NCI-H1694 (cell line): ENCODE data around the gene SMIM43.
"Not testable (repeated sequence)": the region's sequence is repeated elsewhere in the genome, so short reads cannot be mapped to it uniquely, and the experiment has no call there.

Experiments
- DNase-seq: peaks from one replicate; lab custom pipeline; 2025; lab: John Stamatoyannopoulos, UW

The SMIM43 gene

GRCh38 chr4:121736735-121737351 is 28.1 kb downstream of the SMIM43 start:
- no peak for DNase-seq

GRCh38 chr4:121734571-121734970 is 30.4 kb downstream of the SMIM43 start:
- no peak for DNase-seq

GRCh38 chr4:121733942-121734341 is 31.0 kb downstream of the SMIM43 start:
- no peak for DNase-seq

GRCh38 chr4:121729753-121730152 is 35.2 kb downstream of the SMIM43 start:
- not testable (repeated sequence) for DNase-seq

- no peak for DNase-seq
Measured at GRCh38 chr4:121728798-121729226, 36.2 kb downstream of the SMIM43 start.

GRCh38 chr4:121728066-121728465 is 36.9 kb downstream of the SMIM43 start:
- DNase-seq, result no peak

- DNase-seq, result no peak
Measured at GRCh38 chr4:121726642-121727268, 38.2 kb downstream of the SMIM43 start.

GRCh38 chr4:121724671-121725070 is 40.3 kb downstream of the SMIM43 start:
- DNase-seq, result no peak

GRCh38 chr4:121721700-121722099 is 43.3 kb downstream of the SMIM43 start:
- DNase-seq, result no peak

GRCh38 chr4:121720109-121720508 is 44.9 kb downstream of the SMIM43 start:
- DNase-seq, result no peak

- no peak for DNase-seq
Measured at GRCh38 chr4:121717680-121718237, 47.2 kb downstream of the SMIM43 start.

- DNase-seq, result no peak
Measured at GRCh38 chr4:121714548-121714947, 50.4 kb downstream of the SMIM43 start.

- DNase-seq, result no peak
Measured at GRCh38 chr4:121712783-121713182, 52.2 kb downstream of the SMIM43 start.

- DNase-seq, result no peak
Measured at GRCh38 chr4:121712001-121712651, 52.8 kb downstream of the SMIM43 start.

GRCh38 chr4:121711263-121712000 is 53.5 kb downstream of the SMIM43 start:
- no peak for DNase-seq

GRCh38 chr4:121709766-121710405 is 55.1 kb downstream of the SMIM43 start:
- no peak for DNase-seq
